Stimulated activated CD8-positive, alpha-beta memory T cell treated with anti-CD3 and anti-CD28 coated beads, Interleukin-15, amount 100 ng/mL, for 48 hours (primary cell): ENCODE measurements around the gene KRT10.
A peak's percentile ranks its signal among the peaks of the same experiment; 100 is the strongest.
"Not testable (repeated sequence)": the region's sequence is repeated elsewhere in the genome, so short reads cannot be mapped to it uniquely, and the experiment has no call there.

Experiments
- DNase-seq, 2 donors: peaks; one replicate each; pipeline ENCODE4 v3.0.0-alpha.2; 2020; ENCODE audit warnings: low read depth in 2 of 2

Gene KRT10

GRCh38 chr17:40822132-40822812, at the start of gene KRT10:
KRT10 (minus strand) TSS chr17:40822614; CDS start chr17:40822585, 29 bp downstream.
- DNase-seq = no peak

DNA sequence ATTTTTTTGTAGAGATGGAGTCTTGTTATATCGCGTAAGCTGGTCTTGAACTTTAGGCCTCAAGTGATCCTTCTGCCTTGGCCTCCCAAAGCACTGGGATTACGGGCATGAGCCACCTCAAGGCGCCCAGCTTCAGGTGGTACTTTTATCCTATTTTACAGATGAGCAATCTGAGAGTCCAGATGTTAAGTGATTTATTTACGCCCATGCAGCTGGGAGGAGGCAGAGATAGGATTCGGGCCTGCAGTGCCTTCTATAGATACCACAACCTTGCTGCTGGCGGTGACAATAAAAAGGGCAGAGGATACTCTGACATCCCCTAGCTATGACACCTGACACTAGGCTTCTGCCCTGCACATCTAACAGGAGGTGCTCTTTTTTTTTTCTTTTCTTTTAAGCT, 48.9 kb upstream of the KRT10 start:
- no peak for DNase-seq

- DNase-seq = no peak
These were observed 47.7 kb upstream of the KRT10 start for GRCh38 chr17:40870136-40870535.

DNA sequence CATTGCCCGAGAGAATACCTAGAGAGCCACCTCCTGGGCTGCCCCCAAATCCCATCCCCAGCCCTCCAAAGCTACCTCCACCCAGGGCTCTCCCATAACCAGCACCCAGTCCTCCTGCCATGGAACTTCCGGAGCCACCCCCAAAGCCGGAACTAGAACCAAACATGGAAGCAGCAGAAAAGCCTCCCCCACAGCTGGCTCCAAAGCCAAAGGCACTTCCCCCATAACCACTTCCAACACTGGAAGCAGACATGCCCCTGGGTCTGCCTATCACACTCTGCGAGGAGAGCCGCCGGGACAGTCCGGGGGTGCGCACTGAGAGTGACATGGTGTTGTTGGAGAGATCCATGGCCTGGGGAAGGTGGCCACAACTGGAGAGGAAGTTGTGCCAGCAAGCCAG, 44.4 kb upstream of the KRT10 start, which contains the start of gene KRT12:
Gene KRT12, minus strand, starts transcription at position 386 of the 400 bp plus-strand sequence. Its CDS starts 37 bp downstream, at position 349.
- no peak for DNase-seq

- no peak for DNase-seq
These were observed 42.4 kb upstream of the KRT10 start for GRCh38 chr17:40864661-40865390.

GRCh38 chr17:40862985-40863733, 40.7 kb upstream of the KRT10 start:
- DNase-seq = peak in 1 of 2 donors; percentile 3

DNA sequence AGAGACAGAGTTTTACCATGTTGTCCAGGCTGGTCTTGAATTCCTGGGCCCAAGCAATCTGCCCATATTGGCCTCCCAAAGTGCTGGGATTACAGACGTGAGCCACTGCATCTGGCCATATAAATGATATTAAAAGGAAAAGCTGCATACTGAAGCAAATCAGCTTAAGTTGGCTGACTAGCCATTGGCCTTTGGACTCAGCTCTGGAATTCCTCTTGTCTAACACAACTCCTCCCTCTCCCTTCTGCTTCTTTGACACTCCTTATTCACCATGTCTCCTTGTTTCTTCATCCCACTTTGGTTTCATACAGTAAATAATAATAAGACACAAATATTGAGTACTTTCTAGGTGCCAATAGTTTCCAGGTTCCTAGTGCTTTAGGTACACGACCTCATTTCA, 37.1 kb upstream of the KRT10 start:
- no peak for DNase-seq

DNA sequence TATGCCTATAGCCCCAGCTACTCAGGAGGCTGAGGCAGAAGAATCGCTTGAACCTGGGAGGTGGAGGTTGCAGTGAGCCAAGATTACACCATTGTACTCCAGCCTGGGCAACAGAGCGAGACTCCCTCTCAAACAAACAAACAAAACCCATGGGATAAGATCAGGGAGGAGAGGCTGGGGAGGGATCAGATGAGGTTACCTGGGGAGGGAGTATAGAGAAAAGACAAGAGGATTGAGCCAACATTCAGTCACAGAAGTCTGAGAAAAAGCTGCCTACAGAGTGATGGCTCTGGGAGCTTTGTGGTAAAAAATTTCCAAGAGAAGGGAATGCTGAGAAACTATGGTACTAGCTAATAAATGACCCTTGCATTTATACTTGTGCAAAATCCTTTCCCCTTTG, 36.3 kb upstream of the KRT10 start:
- DNase-seq = not testable (repeated sequence)

DNA sequence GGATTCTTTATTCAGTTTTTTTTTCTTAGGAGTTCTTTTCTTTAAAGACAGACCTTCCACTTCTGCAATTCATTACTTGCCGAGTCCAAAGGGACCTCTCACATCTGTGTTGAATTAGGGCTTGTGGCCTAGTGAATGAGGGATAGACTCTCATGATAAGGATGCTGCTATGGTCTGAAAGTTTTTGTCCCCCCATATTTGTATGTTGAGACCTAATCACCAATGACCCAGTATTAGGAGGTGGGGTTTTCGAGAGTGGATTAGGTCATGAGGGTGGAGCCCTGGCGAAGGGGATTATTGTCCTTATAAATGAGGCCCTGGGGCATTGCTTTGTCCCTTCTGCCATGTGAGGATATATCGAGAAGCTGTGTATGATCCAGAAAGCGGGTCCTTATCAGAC, 35.1 kb upstream of the KRT10 start:
- no peak for DNase-seq

DNA sequence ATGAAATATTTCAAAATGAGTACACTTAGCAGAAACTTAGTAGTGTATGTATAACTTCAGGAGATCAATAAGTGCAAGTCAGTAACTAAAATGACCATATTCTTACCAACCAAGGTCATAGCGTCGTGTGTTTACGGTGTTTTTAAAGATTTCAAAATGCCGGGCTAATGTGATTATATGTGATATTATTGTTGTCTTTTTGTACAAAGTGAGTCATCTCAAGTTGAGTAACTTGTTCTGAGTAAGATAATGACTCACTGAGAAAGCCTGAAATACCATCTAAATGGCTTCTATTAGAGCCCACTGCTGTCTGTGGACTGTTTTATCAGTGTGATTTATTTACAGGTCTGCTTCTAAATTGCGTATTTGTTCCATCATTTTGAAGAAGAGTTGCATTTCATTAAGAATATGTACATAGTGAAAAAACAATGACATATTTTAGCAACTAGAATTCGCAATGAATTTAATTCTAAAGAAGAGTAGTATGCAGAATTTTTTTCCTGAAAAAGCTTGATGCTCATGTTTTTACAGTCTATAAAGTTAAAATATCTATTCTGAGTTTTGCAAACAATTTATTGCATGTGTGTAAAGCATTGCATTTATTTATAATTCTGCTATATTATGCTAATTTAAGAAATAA, 31.9 kb upstream of the KRT10 start:
- no peak for DNase-seq

- DNase-seq = no peak
These were observed 29.9 kb upstream of the KRT10 start for GRCh38 chr17:40852364-40852763.

DNA sequence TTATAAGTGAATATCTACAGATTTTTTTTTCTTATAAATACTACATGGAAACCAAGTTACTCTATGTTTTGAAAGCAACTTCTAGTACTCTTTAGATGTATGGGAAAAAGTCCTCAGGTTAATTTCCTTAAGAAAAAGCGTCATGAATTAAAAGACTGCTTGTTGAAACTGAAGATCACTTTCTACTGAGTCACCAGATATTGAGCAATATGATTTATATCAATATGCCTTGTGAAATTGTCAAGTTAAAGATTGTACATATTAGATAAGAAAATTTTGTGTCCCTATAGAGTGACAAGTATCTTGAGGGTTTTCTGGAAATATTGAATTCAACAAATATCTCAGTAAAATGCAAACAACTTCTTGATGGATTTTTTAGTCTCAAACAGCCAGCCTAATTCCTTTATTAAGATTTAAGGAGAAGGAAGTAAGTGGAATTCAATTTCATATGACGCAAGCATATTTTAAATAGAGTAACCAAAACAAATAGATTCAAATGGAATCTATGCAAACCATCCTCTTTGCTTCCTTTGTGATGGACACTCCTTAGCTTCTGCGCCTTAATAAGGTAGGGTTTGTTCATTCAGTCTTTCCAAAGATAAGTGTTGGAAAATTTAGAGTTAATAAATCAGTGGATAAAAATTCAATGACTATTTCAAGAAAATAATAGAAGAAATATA, 28.0 kb upstream of the KRT10 start:
- DNase-seq = no peak

GRCh38 chr17:40849723-40850122, 27.3 kb upstream of the KRT10 start:
- DNase-seq = no peak

GRCh38 chr17:40848583-40849235, 26.3 kb upstream of the KRT10 start:
- DNase-seq = no peak

DNA sequence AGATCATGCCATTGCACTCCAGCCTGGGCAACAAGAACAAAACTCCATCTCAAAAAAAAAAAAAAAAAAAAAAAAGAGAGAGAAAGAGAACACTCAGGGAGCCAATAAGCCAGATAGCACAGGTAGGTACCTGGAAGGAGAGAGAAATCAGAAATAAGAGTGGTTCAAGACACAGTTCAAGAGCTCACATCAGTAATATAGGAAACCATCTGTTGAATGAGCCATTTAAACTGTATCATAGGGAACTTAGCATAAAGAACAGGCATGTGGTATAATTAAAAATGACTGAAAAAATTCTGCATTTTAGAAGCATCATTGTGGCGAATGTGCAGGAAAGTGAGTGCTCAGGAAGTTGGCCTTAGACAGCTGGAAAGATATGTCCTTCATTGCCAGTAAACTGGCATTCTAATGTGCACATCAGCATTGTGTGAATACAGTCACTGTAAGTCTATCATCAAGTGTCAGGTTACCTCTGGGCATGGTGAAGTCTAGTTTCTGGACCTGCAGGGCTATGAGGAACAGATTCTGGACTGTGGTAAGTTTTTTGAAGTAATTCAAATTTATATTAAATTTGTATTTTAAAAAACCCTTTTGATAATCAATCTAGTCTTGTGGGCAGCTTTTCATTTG, 24.2 kb upstream of the KRT10 start:
- no peak for DNase-seq

DNA sequence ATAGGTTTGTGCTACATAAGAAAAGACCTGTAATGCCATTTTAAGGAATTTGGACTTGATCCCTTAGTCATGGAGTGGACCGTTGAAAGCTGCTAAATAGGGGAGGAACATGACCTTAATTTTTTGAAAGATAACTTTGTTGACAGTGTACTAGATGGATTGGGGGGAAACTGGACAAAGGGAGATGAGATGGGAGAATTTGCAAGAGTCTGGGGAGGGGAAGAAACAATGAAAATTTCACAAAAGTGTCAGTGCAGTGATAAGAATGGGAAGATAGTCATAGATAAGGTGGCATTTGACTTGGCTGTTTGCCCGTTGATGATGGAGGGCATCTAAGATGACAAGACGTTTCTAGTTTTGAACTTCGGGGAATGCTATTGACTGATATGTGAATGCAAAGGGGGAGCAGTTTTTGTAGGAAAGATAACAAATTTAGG, 22.3 kb upstream of the KRT10 start:
- no peak for DNase-seq

DNA sequence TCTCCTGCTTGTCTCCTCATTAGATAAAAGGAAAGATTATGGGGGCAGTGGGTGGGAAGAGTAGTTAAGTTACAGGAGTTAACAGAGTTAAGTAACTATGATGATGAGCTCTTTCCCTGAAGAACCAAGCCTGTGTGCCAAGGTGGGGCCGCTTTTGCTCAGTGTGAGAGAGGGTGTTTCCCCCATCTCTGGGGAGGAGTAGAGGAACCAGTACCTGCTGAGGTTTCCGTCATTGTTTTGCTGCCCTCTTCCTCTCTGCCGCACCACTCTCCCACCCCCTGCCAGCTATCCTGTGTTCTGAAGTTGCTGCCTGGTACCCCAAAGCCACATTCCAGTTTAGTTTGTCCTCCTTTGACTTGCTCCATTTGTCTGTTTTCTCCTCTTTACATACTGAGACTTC, 20.8 kb upstream of the KRT10 start:
- DNase-seq = no peak

GRCh38 chr17:40841246-40841645, 18.8 kb upstream of the KRT10 start:
- DNase-seq = no peak

- no peak for DNase-seq
These were observed 16.8 kb upstream of the KRT10 start for GRCh38 chr17:40839194-40839593.

- no peak for DNase-seq
These were observed 13.6 kb upstream of the KRT10 start for GRCh38 chr17:40836020-40836419.
